ENCODE measurements around the gene RGS7.
"Not testable (repeated sequence)": the region's sequence is repeated elsewhere in the genome, so short reads cannot be mapped to it uniquely, and the experiment has no call there.

The RGS7 gene

GRCh38 chr1:241163363-241163762 is 193.6 kb downstream of the RGS7 start:
- DNase-seq (ENCODE audit: extremely low read depth, low read depth) = no peak
- TF ChIP-seq CTCF (IDR thresholded peaks at IDR 0.05; ENCODE audit: low read depth, low read length) = no peak

- DNase-seq (ENCODE audit: extremely low read depth, low read depth) = no peak
- TF ChIP-seq CTCF (IDR thresholded peaks at IDR 0.05; ENCODE audit: low read depth, low read length) = no peak
Measured at GRCh38 chr1:241161188-241161689, 195.8 kb downstream of the RGS7 start.

GRCh38 chr1:241157435-241157834 is 199.6 kb downstream of the RGS7 start:
- DNase-seq (ENCODE audit: extremely low read depth, low read depth) = no peak
- TF ChIP-seq CTCF (IDR thresholded peaks at IDR 0.05; ENCODE audit: low read depth, low read length) = no peak

GRCh38 chr1:241156231-241156965 is 200.6 kb downstream of the RGS7 start:
- TF ChIP-seq CTCF (IDR thresholded peaks at IDR 0.05; ENCODE audit: low read depth, low read length) = no peak
- no peak for DNase-seq (ENCODE audit: extremely low read depth, low read depth)

GRCh38 chr1:241145881-241146280 is 211.1 kb downstream of the RGS7 start:
- no peak for DNase-seq (ENCODE audit: extremely low read depth, low read depth)
- TF ChIP-seq CTCF (IDR thresholded peaks at IDR 0.05; ENCODE audit: low read depth, low read length) = no peak

- DNase-seq (ENCODE audit: extremely low read depth, low read depth) = no peak
- no peak for TF ChIP-seq CTCF (IDR thresholded peaks at IDR 0.05; ENCODE audit: low read depth, low read length)
Measured at GRCh38 chr1:241143765-241144442, 213.1 kb downstream of the RGS7 start.

- no peak for DNase-seq (ENCODE audit: extremely low read depth, low read depth)
Measured at GRCh38 chr1:241142493-241142892, 214.5 kb downstream of the RGS7 start.

GRCh38 chr1:241141646-241142045 is 215.4 kb downstream of the RGS7 start:
- DNase-seq (ENCODE audit: extremely low read depth, low read depth) = not testable (repeated sequence)

More at GRCh38 chr1:241142493-241142892, 214.5 kb downstream of the RGS7 start:
- no peak for TF ChIP-seq CTCF (IDR thresholded peaks at IDR 0.05; ENCODE audit: low read depth, low read length)
